Keratinocyte (primary cell): Measurements from ENCODE around the gene SLCO3A1. TPM values are rescaled to one million over a fixed set of nuclear protein-coding genes. Genes with fewer than 3 reads are reported as not detected.

Source experiments
- DNase-seq: peaks from one replicate; pipeline ENCODE4 v3.0.0-alpha.2; 2011; ENCODE audit warnings: low read depth, missing footprints, low spot score
- FAIRE-seq: peaks from 2 replicates; lab custom pipeline; 2011; peaks lifted over from hg19 to GRCh38; lab: Jason Lieb, UNC
- H2AFZ ChIP-seq: 2 replicates; pipeline ENCODE4 v1.6.0; 2012; ENCODE audit warnings: low read length, control low read depth, inconsistent platforms; ENCODE audit not compliant: control insufficient read depth
- H3K27ac ChIP-seq: 2 replicates; pipeline ENCODE4 v1.5.1; 2011; ENCODE audit warnings: low read length; ENCODE audit not compliant: control insufficient read depth, insufficient read depth
- H3K27me3 ChIP-seq: 3 replicates; pipeline ENCODE4 v1.6.0; 2011; ENCODE audit warnings: low read length; ENCODE audit not compliant: control insufficient read depth, insufficient read depth; ENCODE audit errors: extremely low read depth
- H3K36me3 ChIP-seq, 2 experiments: 2 replicates in 1 of 2; 3 replicates in 1 of 2; pipeline ENCODE4 v1.5.1; 2011; ENCODE audit warnings: low read length in 2 of 2, mild to moderate bottlenecking in 1 of 2; ENCODE audit not compliant: control insufficient read depth in 2 of 2, insufficient read depth in 2 of 2; ENCODE audit errors: extremely low read depth in 1 of 2
- H3K4me1 ChIP-seq: 3 replicates; pipeline ENCODE4 v1.5.1; 2011; ENCODE audit warnings: low read length; ENCODE audit not compliant: control insufficient read depth, insufficient read depth; ENCODE audit errors: extremely low read depth
- H3K4me2 ChIP-seq: 3 replicates; pipeline ENCODE4 v1.6.0; 2011; ENCODE audit warnings: low read depth, low read length; ENCODE audit not compliant: control insufficient read depth, insufficient read depth; ENCODE audit errors: extremely low read depth
- H3K4me3 ChIP-seq, 3 experiments: fragments of 200-600 bp in 1 of 3; sonication (generic) in 1 of 3; 2 replicates in 2 of 3; 3 replicates in 1 of 3; pipeline ENCODE4 v1.5.1; 2011 to 2016; ENCODE audit warnings: low read length in 3 of 3, mild to moderate bottlenecking in 3 of 3, control low read depth in 2 of 3, inconsistent platforms in 1 of 3, low read depth in 1 of 3, mixed read lengths in 1 of 3, mixed run types in 1 of 3, moderate library complexity in 1 of 3; ENCODE audit not compliant: control insufficient read depth in 2 of 3, insufficient read depth in 2 of 3; ENCODE audit errors: extremely low read depth in 1 of 3
- H3K79me2 ChIP-seq: 2 replicates; pipeline ENCODE4 v1.6.0; 2012; ENCODE audit warnings: low read length; ENCODE audit not compliant: control insufficient read depth, insufficient read depth
- H3K9ac ChIP-seq: 3 replicates; pipeline ENCODE4 v1.6.0; 2011; ENCODE audit warnings: low read length; ENCODE audit not compliant: control insufficient read depth, insufficient read depth; ENCODE audit errors: extremely low read depth
- H3K9me1 ChIP-seq: 3 replicates; pipeline ENCODE4 v1.6.0; 2011; ENCODE audit warnings: low read length; ENCODE audit not compliant: control insufficient read depth, insufficient read depth; ENCODE audit errors: extremely low read depth
- H3K9me3 ChIP-seq: 2 replicates; pipeline ENCODE4 v1.5.1; 2012; ENCODE audit warnings: low read depth, low read length; ENCODE audit not compliant: control insufficient read depth
- H4K20me1 ChIP-seq: 3 replicates; pipeline ENCODE4 v1.6.0; 2011; ENCODE audit warnings: low read length; ENCODE audit not compliant: control insufficient read depth, insufficient read depth; ENCODE audit errors: extremely low read depth
- EZH2 ChIP-seq: IDR thresholded peaks from one replicate; pipeline ENCODE4 v1.6.1; 2012; ENCODE audit warnings: inconsistent platforms, mild to moderate bottlenecking, low read length, moderate library complexity
- dilution Hi-C: fragments of 300-500 bp; cut with MboI; formaldehyde crosslinking; loops from one replicate; pipeline ENCODE4 v1.7.0; 2020; ENCODE audit warnings: low sequenced_read_pairs; ENCODE audit not compliant: extremely low pct_ligation_motif_present
- polyA plus RNA-seq, 5 experiments: library from polyadenylated mRNA; depleted of rRNA in 3 of 5; stranded (reverse) in 3 of 5; stranded (forward) in 1 of 5; unstranded in 1 of 5; fragments of >200 nt; gene quantifications; 1 replicate in 1 of 5; 2 replicates in 3 of 5; 3 replicates in 1 of 5; pipeline versions ENCODE4 v1.2.1 to v1.2.3, GENCODE V29; 2011 to 2012; ENCODE audit warnings: missing spikeins in 2 of 5, low read depth in 1 of 5, low replicate concordance in 1 of 5
- TF ChIP-seq, protein P1 (sequence below), 3 experiments: IDR thresholded peaks in 1 of 3; conservative IDR thresholded peaks in 1 of 3; optimal IDR thresholded peaks in 1 of 3; 2 replicates in 2 of 3; 3 replicates in 1 of 3; pipeline versions ENCODE3 to v1.5.1; 2011; ENCODE audit warnings: low read length in 3 of 3, mild to moderate bottlenecking in 3 of 3, moderate library complexity in 2 of 3, control low read depth in 1 of 3, inconsistent platforms in 1 of 3; ENCODE audit not compliant: insufficient read depth in 2 of 3; ENCODE audit errors: extremely low read depth in 1 of 3

The SLCO3A1 gene
- polyA plus RNA-seq, 1 donor (not counting 4 experiments of a cell fraction or from before 2014, with no cell fraction given), result 21.3 TPM

- H3K27me3 ChIP-seq, result no peaks in the 10 kb centered on the region
- dilution Hi-C loops, result no loop called here
- no peaks in the 10 kb centered on the region for H3K9me3 ChIP-seq
Observed at GRCh38 chr15:92116330-92116729, 262.8 kb downstream of the SLCO3A1 start.

DNA sequence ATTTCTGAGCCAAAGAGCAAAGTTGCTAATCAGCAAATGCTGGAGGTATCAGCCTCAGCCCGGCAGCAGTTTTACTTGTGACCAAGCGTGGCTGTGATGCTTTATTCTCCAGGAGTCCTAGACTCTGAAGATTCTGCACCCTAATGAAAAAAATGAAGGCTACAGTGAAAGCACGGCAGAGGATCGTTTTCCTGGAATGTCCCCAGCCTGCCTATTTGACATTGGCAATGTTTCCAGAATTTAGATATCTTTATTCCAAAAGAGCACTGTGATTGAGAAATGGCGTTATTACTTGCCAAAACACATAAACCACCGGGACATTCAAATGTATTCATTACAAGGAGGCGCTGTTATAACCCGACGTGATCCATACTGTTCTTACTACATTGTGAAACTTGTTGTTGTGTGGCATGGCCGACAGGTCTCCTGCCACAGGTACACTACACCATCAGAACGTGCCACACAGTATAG, 263.8 kb downstream of the SLCO3A1 start:
- Histone ChIP-seq H3K9me3 (no peaks in the 10 kb centered on the region), H3K36me3 (no peaks in the 10 kb centered on the region), H3K9ac (no peak overlapping the region), H4K20me1 (no peaks in the 10 kb centered on the region), H3K4me3 (no peak overlapping the region), H3K27ac (no peak overlapping the region), H3K79me2 (no peaks in the 10 kb centered on the region), H3K4me1 (peaks cover 4% of the 10 kb centered on the region), H3K4me2 (no peak overlapping the region), H3K27me3 (no peaks in the 10 kb centered on the region), H2AFZ (no peak overlapping the region), H3K9me1 (no peaks in the 10 kb centered on the region)
- TF ChIP-seq, protein P1, sequence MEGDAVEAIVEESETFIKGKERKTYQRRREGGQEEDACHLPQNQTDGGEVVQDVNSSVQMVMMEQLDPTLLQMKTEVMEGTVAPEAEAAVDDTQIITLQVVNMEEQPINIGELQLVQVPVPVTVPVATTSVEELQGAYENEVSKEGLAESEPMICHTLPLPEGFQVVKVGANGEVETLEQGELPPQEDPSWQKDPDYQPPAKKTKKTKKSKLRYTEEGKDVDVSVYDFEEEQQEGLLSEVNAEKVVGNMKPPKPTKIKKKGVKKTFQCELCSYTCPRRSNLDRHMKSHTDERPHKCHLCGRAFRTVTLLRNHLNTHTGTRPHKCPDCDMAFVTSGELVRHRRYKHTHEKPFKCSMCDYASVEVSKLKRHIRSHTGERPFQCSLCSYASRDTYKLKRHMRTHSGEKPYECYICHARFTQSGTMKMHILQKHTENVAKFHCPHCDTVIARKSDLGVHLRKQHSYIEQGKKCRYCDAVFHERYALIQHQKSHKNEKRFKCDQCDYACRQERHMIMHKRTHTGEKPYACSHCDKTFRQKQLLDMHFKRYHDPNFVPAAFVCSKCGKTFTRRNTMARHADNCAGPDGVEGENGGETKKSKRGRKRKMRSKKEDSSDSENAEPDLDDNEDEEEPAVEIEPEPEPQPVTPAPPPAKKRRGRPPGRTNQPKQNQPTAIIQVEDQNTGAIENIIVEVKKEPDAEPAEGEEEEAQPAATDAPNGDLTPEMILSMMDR (optimal IDR thresholded peaks at IDR 0.05 in 1 of 3, IDR thresholded peaks at IDR 0.05 in 1 of 3, conservative IDR thresholded peaks at IDR 0.05 in 1 of 3; ENCODE audit: extremely low read depth in 1 of 3, insufficient read depth in 2 of 3, low read length in 3 of 3), result no peak
- TF ChIP-seq EZH2, result no peak
- no peak for FAIRE-seq
- dilution Hi-C loops, result no loop called here
- DNase-seq, result no peak

More at GRCh38 chr15:92116330-92116729, 262.8 kb downstream of the SLCO3A1 start:
- no peak for FAIRE-seq
- DNase-seq, result no peak
- Histone ChIP-seq H2AFZ (no peak overlapping the region), H3K4me3 (no peak overlapping the region), H3K4me1 (peaks cover 4% of the 10 kb centered on the region), H3K9me1 (no peaks in the 10 kb centered on the region), H3K27ac (no peak overlapping the region), H4K20me1 (no peaks in the 10 kb centered on the region), H3K79me2 (no peaks in the 10 kb centered on the region), H3K4me2 (no peak overlapping the region), H3K36me3 (no peaks in the 10 kb centered on the region), H3K9ac (no peak overlapping the region)
- TF ChIP-seq, protein P1 (optimal IDR thresholded peaks at IDR 0.05 in 1 of 3, IDR thresholded peaks at IDR 0.05 in 1 of 3, conservative IDR thresholded peaks at IDR 0.05 in 1 of 3; ENCODE audit: extremely low read depth in 1 of 3, insufficient read depth in 2 of 3, low read length in 3 of 3), result no peak
- TF ChIP-seq EZH2, result no peak
